ENCODE results near the gene PRICKLE3.

DNA sequence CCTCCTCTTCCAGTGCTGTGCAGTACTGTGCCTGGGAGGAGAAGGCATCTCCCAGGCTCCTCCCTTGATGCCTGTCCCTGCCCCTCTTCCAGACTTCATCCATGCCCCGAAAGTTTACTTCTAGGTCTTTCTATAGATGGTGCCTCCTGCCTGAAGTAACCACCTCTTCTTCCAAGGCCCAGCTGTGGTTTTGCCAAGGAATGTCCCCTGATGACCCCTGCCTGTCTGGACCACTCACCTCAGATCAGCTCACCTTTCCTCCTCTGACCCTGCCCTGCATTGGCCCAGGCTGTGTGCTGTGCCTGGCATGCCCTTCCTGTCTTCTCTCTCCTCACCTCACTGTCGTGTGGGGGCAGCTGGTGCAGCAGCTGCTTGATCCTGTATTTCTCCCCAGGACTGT is 6.8 kb downstream of the PRICKLE3 start:
- TF ChIP-seq POLR2AphosphoS5 (IDR thresholded peaks at IDR 0.05; ENCODE audit: low read depth, low read length) (no peak), POLR2A (IDR thresholded peaks at IDR 0.05; ENCODE audit: low read depth, low read length) (no peak), SPI1 (IDR thresholded peaks at IDR 0.05; ENCODE audit: low read depth, low read length) (no peak)

Data from GM12891 (cell line).